ENCODE data around the gene PARVG.
A peak's percentile ranks its signal among the peaks of the same experiment; 100 is the strongest.

Gene PARVG

DNA sequence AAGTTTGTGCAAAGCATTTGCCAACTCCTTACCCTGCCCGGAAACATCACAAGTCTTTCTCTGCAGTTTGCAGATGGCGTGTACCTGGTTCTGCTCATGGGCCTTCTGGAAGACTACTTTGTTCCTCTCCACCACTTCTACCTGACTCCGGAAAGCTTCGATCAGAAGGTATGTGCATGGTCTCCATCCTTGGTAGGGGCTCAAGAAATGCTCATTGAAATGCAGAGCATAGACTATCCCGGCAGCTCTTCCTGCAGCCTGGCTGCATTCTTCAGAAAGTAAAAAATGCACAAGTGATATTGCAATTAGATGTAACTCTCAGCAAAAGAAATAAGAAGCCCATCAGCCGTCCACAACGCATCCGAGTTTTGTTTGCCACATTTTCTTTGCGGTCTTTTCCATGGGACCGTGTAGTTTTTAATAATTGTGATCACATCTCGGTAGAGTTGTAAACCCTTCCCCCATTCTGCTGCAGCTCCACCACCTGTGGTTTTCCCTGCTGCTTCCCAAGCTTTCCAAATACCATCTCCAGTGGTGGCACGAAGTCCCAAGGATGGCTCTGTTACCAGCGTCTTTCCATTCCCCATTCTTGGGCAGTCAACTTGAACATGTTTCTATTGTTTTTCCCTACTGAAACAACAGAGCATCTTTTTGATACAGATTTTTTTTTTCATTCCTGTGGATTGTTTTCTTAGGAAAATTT is 22.7 kb upstream of the PARVG start:
- no peak for DNase-seq

GRCh38 chr22:44158816-44159215 is 21.9 kb upstream of the PARVG start:
- no peak for DNase-seq

DNA sequence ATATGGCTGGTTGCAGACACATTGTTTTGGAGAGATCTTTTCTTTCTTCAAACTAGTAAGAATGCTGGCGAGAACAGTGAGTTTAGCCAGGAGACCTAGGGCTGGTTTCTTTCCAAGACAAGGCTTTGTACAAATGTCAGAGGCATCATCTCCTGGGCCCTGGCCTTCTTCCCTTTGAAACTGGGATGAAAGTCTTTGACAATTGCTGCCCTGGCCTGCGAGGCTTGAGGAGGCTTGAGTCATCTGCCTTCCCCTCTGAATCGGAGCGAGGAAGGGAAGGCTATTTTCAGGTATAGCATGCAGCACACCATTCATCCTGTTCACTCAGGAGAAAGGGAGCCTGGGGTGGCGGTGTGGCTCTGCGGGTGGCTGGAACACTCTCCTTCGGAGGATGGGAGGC is 21.5 kb upstream of the PARVG start:
- peak; percentile 7 for DNase-seq

GRCh38 chr22:44159811-44160210 is 20.9 kb upstream of the PARVG start:
- DNase-seq, result peak; percentile 21

GRCh38 chr22:44160421-44160820 is 20.3 kb upstream of the PARVG start:
- no peak for DNase-seq

DNA sequence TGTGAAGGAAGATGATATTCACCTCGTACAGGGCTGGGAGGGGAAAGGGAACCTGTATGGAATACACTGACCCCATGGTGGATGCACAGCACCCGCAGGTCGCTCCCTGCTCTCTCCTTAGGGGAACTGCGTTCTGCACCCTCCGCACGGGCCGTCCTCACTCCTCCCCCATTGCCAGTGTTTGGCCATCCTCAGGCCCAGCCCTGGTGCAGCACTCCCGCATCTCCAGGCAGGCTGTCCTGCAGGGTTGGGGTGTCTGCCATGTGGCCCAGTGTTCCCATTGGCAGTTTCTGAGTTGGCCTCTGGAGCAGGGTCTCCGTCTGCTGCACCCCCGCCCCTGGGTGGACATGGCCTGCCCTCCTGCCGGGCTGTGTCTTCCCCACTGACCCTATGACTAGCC is 19.1 kb upstream of the PARVG start:
- DNase-seq, result no peak

GRCh38 chr22:44162960-44163359 is 17.8 kb upstream of the PARVG start:
- no peak for DNase-seq

- no peak for DNase-seq
These were observed 17.2 kb upstream of the PARVG start for GRCh38 chr22:44163536-44163935.

DNA sequence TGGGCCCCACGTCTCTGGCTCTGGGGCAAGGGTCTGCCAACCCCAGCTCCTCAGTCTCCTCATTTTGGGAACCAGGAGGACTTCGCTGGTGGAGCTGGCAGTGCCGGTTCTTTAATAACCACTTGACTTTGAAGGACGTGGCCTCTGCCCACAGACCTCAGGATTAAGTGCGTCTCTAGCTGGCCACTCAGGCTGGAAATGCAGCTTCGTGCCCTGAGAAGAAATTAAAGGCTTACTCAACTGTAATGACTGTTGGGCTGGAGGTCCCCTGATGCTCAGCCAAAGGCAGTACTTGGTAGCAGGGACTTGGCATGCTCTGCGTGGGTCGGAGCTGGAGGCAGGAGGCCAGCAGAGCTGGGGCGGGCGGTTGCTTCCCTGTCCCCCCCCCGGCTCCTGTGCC is 16.7 kb upstream of the PARVG start:
- no peak for DNase-seq

- no peak for DNase-seq
These were observed 15.3 kb upstream of the PARVG start for GRCh38 chr22:44165286-44165874.

DNA sequence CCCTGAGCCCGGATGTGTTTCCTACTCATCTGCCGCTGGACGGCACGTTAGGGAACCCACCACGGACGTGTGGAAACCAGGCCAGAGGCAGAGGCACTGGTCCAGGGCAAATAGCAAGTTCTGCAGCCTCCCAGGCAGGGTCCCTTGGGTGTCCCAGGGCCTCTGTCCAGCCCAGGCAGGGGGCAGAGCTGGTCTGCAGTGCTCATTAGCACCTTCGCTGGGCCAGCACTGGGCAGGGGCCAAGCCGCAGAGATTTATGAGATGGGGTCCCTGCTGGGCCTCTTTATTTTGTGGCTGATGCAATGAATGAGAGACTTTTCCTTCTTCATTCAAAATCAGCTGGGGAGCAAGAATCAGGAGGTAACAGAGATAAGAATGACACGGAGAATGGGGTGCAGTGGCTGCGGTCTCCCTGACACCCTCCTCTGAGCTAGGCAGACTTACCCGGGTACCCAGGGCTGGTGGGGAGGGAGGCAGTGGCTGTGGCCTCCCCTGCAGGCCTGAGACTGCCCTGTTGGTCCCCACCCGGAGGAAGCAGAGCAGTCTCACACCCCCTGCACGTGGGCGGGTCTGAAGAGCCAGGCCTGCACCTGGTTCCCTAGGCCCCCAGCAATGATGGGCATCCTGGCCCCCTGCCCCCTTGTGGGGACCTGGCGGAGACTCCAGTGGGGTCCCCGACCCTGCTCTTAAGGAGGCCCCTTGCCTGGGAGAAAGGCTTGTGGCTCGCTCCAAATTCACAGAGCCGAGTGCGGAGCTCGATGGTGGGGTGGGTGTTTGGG is 14.0 kb upstream of the PARVG start:
- no peak for DNase-seq

GRCh38 chr22:44167501-44167900 is 13.2 kb upstream of the PARVG start:
- DNase-seq, result no peak

DNA sequence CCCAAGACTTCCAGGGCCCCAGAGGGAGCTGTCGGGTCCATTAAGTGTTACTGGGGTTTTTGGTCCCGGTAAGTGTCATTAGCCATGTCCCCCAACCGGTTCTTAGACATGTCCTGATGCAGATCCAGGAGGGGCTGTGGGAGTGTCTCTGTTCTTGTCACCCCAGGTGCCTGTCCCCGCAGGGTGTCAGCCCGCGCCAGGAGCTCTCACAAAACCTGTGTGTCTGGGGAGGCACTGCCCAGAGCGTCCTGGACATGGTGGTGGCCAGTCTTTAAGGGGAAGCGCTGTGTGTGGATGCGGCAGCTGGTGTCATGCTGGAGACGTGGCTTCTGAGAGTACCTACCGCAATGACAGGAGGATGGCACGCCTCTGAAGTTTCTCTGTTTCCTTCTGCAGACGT is 12.5 kb upstream of the PARVG start:
- no peak for DNase-seq

DNA sequence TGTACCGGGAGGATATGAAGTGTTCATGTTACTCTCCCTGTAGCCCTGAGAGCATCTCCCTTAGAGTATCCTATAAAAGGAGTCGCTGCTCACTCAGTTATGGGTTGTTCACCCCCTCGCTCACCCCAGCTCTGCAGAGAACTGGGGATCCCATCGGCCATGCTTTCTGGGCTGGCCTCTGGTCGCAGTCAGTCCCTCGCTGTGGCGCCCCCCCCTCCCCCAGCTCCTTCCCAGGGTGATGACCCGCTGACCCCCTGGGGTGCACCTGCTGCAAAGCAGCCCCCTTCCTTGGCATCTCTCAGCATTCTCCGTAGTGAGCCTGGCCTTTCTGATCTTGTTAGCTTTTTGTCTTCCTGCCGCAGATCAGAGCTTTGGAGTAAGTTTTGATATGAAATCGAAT is 10.3 kb upstream of the PARVG start:
- no peak for DNase-seq

DNA sequence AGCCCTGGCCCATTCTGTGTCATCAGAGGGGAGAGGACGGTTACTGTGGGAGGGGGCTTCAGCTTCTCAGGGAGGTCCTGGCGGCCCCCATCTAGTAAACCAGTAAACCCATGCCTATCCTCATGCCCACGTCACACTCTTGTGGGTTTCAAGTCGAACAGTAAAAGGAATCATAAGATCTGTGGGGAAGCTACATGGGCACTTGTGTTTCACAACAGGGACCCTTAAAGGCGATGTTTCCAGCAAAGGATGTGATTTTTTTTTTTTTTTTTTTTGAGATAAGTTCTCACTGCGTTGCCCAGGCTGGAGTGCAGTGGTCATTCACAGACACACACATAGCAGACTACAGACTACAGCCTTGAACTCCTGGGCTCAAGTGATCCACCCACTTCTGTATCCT is 9.2 kb upstream of the PARVG start:
- DNase-seq, result no peak

GRCh38 chr22:44172370-44173108 is 8.2 kb upstream of the PARVG start:
- DNase-seq, result no peak

DNA sequence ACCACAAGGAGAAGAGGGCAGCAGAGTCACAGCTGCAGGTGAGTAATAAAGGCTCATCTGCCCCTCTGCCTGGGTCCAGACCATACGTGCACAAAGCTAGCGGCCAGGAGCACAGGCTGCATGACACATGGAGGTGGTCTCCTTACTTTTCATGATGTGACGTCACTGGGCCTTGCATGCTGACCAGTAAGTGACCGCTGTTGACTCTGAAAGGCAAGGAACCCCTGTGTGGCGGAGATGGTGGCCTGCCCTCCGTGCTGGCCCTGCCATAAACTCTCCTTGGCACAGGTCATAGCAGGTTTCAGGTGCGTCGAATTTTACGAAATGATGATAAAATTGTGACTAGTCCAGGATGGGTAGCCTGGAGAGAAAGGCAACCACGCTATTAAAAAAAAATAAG is 7.6 kb upstream of the PARVG start:
- DNase-seq, result no peak

DNA sequence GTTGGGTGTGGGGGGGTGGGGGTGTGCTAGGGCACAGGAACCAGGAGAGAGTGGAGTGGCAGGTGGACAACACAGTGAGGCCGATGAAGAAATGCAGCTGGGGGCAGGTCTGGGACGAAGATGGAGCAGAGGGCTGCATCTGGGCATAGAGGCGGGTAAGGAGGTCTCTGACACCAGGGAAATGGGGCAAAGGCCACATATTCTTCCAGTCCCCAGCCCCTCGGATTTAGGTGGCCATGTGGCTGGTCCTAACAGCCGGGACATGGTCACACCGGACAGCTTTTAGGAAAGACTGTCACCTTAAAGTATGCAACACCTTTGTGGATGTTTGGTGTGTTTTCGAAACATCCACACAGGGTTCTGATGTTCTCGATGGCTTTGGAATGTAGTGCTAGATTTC is 5.0 kb upstream of the PARVG start:
- DNase-seq, result no peak

DNA sequence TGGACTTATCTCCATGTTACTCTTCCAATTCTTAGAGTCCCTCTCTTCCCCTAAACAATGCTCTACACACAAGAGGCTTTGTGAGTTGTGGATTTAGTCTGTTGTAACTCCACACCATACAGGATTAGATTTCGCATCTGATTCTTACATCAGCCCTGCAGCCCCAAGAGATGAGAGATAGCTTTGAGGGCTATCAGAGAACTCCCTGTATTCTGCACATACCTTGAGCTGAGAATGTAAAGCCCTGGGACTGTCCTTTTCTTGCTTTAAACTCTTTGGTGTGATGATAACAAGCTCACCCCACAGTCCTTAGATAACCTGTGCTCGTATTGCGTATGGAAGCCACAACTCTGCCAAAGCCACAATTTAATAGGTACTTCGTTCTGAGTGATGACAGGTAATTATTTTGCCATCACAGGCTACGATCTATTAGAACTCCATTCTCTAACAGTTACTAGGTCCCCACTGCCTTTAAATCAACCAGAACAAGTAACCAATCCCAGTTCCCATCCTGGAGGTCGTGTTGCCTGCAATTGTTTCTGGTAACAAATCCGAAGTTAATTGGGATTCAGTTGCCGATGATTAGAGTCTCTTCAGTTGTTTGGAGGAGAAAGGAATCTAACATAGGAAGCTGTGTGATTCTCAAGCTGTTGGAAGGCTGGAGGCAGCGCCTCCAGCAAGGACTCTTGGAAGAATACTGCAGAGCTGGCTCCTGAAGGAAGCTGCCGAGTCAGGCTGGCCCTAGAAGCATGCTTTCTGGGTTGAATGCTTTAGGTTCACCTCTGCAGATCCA is 1.3 kb upstream of the PARVG start:
- DNase-seq, result no peak

DNA sequence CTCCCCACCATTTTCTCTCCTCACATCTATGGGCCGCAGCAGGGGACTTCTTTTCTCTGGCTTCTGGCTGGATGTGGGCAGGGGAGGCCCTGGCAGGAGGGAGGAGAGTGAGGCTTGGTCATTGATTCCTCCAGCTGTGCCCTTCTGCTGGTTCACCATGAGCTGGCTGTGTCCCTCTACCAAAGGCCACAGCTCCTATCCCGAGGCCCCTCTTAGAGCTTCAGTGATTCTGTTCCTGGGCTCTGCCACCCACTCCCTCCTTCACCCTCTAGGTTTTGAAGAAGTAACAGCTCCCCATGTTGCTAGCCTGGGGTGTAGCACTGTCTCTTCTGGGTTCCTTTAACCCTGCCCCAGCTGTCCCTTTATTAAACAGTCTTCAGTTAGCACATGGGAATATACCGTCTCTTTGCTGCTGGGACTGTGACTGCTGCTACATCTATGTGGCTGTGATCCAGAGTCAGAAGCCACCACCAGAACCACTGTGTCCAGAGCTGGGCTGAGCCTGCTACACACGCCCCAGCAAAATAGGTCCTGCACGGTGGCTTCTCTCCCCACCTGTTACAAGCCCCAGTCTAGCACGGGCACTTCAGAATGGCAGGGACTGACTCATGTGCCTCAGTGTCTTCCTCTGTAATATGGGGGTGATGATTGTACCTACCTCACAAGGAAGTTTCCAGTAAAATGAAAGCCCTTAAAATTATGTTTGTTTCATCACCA is 578 bp upstream of the PARVG start:
- no peak for DNase-seq

DNA sequence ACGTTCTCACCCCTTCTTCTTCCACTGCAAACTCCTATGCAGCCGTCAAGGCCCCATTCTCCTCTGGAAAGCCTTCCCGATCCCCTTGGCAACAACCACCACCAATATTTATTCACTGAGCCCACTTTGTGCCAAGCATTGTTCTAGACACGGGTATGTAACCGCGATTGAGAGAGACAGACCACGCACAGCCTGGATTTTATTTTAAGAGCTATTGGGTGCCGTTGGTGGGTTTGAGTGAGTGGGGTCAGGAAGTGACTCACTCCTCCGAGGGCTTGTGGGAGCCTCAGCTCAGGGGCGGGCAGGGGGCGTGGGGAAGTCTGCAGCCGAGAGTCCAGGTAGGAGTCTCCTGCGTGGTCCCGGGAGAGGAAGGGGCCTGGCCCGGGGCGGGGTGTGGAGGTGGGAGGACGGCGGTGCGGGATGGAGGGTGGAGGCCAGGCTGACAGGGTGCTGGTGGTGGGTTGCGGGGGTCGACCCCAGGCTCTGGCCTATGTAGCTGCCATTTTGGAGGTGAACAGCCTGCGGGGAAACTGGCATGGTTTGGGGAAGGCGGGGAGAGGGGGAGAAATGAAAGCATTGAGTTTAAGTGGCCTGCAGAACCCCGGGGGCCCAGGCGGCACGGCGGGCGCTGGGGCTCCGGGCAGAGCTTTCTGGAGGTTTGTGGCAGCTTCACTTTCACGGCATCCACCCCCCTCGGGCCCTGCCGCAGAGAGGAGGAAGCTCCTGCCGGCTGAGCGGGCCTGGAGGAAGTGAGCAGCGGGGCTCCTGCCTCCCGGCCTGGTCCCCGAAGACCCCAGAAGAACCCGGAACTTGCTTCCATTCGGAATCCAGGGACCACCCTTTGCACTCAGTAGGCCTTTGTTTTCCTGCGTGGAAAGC is 547 bp downstream of the PARVG start:
- no peak for DNase-seq
